OCI-LY3 (cell line): Measurements from ENCODE around the gene KIAA1328.
"Not testable (repeated sequence)": the region's sequence is repeated elsewhere in the genome, so short reads cannot be mapped to it uniquely, and the experiment has no call there.

Experiments used
- CTCF ChIP-seq: fragments of 200-600, 300-600 bp; sonication (generic); IDR thresholded peaks from 2 replicates; pipeline ENCODE4 v1.5.1; 2014; ENCODE audit warnings: antibody characterized with exemption, low read length, low read depth
- EZH2phosphoT487 ChIP-seq: fragments of 200-600 bp; shearing (Covaris generic); IDR thresholded peaks from 2 replicates; pipeline ENCODE4 v1.6.1; 2018; ENCODE audit warnings: antibody characterized with exemption, mixed run types, low read depth

GRCh38 chr18:36816096-36816495 lies 12.8 kb upstream of the KIAA1328 start:
- TF ChIP-seq CTCF, EZH2phosphoT487: not testable (repeated sequence)
